ENCODE measurements around the gene IRGC. TPM values are rescaled to one million over a fixed set of nuclear protein-coding genes. Genes with fewer than 3 reads are reported as not detected.

Gene IRGC
- total RNA-seq, 2 donors from 2014 or later: not detected

DNA sequence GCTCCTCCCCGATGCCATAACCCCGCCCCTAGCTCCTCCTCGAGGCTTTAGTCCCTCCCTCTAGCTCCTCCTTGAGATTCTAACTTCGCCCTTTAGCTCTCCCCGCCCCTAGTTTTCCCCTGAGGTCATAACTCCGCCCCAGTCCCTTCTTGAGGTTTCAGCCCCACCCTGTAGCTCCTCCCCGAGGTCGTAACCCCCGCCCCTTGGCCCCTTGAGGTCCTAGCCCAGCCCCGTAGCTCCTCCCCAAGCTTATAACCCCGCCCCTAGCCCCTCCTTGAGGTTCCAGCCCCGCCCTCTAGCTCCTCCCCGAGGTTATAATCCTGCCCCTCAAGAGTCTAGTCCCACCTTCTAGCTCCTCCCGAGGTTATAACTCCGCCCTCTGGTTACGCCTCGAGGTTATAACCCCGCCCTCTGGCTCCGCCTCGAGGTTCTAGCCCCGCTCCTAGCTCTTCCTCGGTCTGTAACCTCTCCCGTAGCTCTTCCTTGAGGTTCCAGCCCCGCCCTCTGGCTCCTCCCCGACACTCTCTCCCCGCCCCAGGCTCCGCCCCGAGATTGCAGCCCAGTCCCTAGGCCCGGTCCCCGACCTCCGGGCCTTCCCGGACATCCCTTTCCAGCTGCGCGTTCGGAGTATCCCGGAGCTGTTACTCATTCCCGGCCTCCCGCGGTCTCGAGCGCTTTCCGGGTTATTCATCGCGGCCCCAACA, 47.3 kb upstream of the IRGC start:
- 0% methylated on average over 16 to 44 of the region's 44 CpGs for WGBS, 2 experiments (ENCODE audit: insufficient coverage in 1 of 2, insufficient read length in 1 of 2)
- H3K27ac Mint-ChIP-seq: peak overlapping the region; percentile 44
- Histone ChIP-seq H3K36me3 (ENCODE audit: control insufficient read depth, insufficient read depth, low read length) (peaks cover 19% of the 10 kb centered on the region), H3K9me3 (ENCODE audit: control insufficient read depth, low read length) (no peaks in the 10 kb centered on the region), H3K4me1 (ENCODE audit: control insufficient read depth, insufficient read depth, low read length) (peaks cover 3% of the 10 kb centered on the region), H3K9ac (ENCODE audit: extremely low read depth, low read length, poor library complexity, severe bottlenecking) (peak overlapping the region; percentile 63), H3K27me3 (ENCODE audit: control insufficient read depth, insufficient read depth, low read length, poor library complexity, severe bottlenecking) (no peaks in the 10 kb centered on the region), H3K27ac (ENCODE audit: low read depth, low read length) (no peak overlapping the region), H3K4me3 (ENCODE audit: low read length) (peak overlapping the region; percentile 92)
- H3K4me3 Mint-ChIP-seq: peak overlapping the region; percentile 68
- TF ChIP-seq, protein P1, sequence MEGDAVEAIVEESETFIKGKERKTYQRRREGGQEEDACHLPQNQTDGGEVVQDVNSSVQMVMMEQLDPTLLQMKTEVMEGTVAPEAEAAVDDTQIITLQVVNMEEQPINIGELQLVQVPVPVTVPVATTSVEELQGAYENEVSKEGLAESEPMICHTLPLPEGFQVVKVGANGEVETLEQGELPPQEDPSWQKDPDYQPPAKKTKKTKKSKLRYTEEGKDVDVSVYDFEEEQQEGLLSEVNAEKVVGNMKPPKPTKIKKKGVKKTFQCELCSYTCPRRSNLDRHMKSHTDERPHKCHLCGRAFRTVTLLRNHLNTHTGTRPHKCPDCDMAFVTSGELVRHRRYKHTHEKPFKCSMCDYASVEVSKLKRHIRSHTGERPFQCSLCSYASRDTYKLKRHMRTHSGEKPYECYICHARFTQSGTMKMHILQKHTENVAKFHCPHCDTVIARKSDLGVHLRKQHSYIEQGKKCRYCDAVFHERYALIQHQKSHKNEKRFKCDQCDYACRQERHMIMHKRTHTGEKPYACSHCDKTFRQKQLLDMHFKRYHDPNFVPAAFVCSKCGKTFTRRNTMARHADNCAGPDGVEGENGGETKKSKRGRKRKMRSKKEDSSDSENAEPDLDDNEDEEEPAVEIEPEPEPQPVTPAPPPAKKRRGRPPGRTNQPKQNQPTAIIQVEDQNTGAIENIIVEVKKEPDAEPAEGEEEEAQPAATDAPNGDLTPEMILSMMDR (conservative IDR thresholded peaks at IDR 0.05): no peak
- peaks cover 26% of the 10 kb centered on the region for H3K4me1 Mint-ChIP-seq
- DNase-seq: peak; percentile 100
- H3K36me3 Mint-ChIP-seq (ENCODE audit: low read depth): peaks cover 17% of the 10 kb centered on the region
- H3K27me3 Mint-ChIP-seq (ENCODE audit: insufficient read depth): peaks cover 33% of the 10 kb centered on the region
- no peaks in the 10 kb centered on the region for H3K9me3 Mint-ChIP-seq

DNA sequence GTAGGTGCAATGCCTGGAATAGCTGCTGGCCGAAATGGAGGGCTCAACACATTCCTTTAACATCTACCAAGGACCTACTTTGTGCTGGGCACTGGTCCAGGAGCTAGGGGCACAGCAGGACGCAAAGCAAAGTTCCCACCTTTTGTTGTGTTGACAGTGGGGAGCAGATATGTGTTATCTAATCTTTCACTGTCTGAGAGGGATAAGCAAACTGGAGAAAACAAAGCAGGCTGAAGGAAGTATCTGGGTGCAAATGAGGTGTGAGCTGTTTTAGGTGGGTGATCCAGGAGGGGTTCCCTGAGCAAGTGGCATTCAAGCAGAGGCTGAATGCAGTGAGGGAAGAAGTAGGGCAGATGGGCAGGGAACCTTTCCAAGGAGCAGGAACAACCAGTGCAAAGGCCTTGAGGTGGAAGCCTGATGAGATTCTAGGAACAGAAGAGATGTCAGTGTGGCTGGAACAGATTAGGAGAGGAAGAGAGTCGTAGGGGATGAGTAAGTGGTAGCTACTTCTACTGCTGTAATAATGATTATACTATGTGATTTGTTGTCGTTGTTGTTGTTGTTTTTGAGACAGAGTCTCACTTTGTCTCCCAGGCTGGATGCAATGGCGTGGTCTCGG, 43.7 kb upstream of the IRGC start:
- H3K27ac ChIP-seq (ENCODE audit: low read depth, low read length): peak overlapping the region; percentile 12
- Mint-ChIP-seq H3K27me3 (ENCODE audit: insufficient read depth) (peaks cover 53% of the 10 kb centered on the region), H3K4me1 (peaks cover 33% of the 10 kb centered on the region), H3K36me3 (ENCODE audit: low read depth) (peaks cover 3% of the 10 kb centered on the region), H3K27ac (peak overlapping the region; percentile 78), H3K9me3 (no peaks in the 10 kb centered on the region), H3K4me3 (no peak overlapping the region)
- no peaks in the 10 kb centered on the region for H3K27me3 ChIP-seq (ENCODE audit: control insufficient read depth, insufficient read depth, low read length, poor library complexity, severe bottlenecking)
- H3K36me3 ChIP-seq (ENCODE audit: control insufficient read depth, insufficient read depth, low read length): peaks cover 3% of the 10 kb centered on the region
- TF ChIP-seq, protein P1 (conservative IDR thresholded peaks at IDR 0.05): no peak
- 37 to 67% methylated on average over 1 to 5 of the region's 6 CpGs for WGBS, 2 experiments (ENCODE audit: insufficient coverage in 1 of 2, insufficient read length in 1 of 2)
- no peak overlapping the region for H3K4me3 ChIP-seq (ENCODE audit: low read length)
- DNase-seq: peak; percentile 90
- H3K9me3 ChIP-seq (ENCODE audit: control insufficient read depth, low read length): no peaks in the 10 kb centered on the region
- H3K4me1 ChIP-seq (ENCODE audit: control insufficient read depth, insufficient read depth, low read length): peaks cover 3% of the 10 kb centered on the region
- H3K9ac ChIP-seq (ENCODE audit: extremely low read depth, low read length, poor library complexity, severe bottlenecking): no peak overlapping the region

DNA sequence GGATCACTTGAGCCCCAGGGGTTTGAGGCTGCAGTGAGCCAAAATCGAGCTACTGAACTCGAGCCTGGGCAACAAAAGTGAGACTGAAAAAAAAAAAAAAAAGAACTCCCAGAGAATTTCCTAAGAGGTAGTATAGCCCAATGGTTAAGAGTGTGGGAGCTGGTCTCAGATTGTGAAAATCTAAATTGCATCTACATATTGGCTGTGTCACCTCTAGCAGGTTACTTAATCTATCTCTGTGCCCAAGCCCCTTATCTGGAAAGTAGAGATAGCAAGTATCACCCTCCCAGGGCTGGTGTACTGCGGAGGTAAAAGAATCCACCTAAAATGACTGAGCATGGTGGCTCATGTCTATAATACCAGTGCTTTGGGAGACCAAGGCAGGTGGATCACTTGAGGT, 42.2 kb upstream of the IRGC start:
- H3K36me3 Mint-ChIP-seq (ENCODE audit: low read depth): no peaks in the 10 kb centered on the region
- no peaks in the 10 kb centered on the region for H3K27me3 ChIP-seq (ENCODE audit: control insufficient read depth, insufficient read depth, low read length, poor library complexity, severe bottlenecking)
- H3K4me1 ChIP-seq (ENCODE audit: control insufficient read depth, insufficient read depth, low read length): no peaks in the 10 kb centered on the region
- TF ChIP-seq, protein P1 (conservative IDR thresholded peaks at IDR 0.05): no peak
- H3K4me1 Mint-ChIP-seq: peaks cover 24% of the 10 kb centered on the region
- no peak overlapping the region for H3K4me3 Mint-ChIP-seq
- H3K27ac Mint-ChIP-seq: no peak overlapping the region
- H3K27me3 Mint-ChIP-seq (ENCODE audit: insufficient read depth): peaks cover 47% of the 10 kb centered on the region
- H3K9ac ChIP-seq (ENCODE audit: extremely low read depth, low read length, poor library complexity, severe bottlenecking): no peak overlapping the region
- H3K4me3 ChIP-seq (ENCODE audit: low read length): no peak overlapping the region
- no peaks in the 10 kb centered on the region for H3K9me3 Mint-ChIP-seq
- DNase-seq: peak; percentile 54
- WGBS, 2 experiments (ENCODE audit: insufficient coverage in 1 of 2, insufficient read length in 1 of 2): 78 to 82% methylated on average over 3 of the region's 3 CpGs
- H3K9me3 ChIP-seq (ENCODE audit: control insufficient read depth, low read length): no peaks in the 10 kb centered on the region
- H3K36me3 ChIP-seq (ENCODE audit: control insufficient read depth, insufficient read depth, low read length): no peaks in the 10 kb centered on the region
- H3K27ac ChIP-seq (ENCODE audit: low read depth, low read length): no peak overlapping the region
